Lower leg skin (tissue), 4 donors: ENCODE measurements around the gene NFAT5. TPM values are rescaled to one million over a fixed set of nuclear protein-coding genes. Genes with fewer than 3 reads are reported as not detected.

ENCODE experiments used
- DNase-seq, 2 donors: peaks; one replicate each; pipeline ENCODE4 v3.0.0-alpha.2; 2019; ENCODE audit warnings: low spot score in 2 of 2
- H3K4me3 ChIP-seq: fragments of 200-600 bp; sonication (generic); 2 replicates; pipeline ENCODE4 v1.5.1; 2017; ENCODE audit warnings: mild to moderate bottlenecking, low read depth; ENCODE audit not compliant: poor library complexity, severe bottlenecking
- POLR2A ChIP-seq, 2 donors: fragments of 450-650 bp; IDR thresholded peaks; one replicate each; pipeline ENCODE4 v1.6.1; 2016 to 2017; ENCODE audit warnings: antibody characterized with exemption in 2 of 2, mild to moderate bottlenecking in 1 of 2, moderate library complexity in 1 of 2
- WGBS, 2 donors: methylation state at CpG; one replicate each; pipeline ENCODE4 v1.1.5; 2018; 5-methylcytosine and 5-hydroxymethylcytosine counted together
- intact Hi-C: fragments of 100-400 bp; cut with DNase I; formaldehyde crosslinking; loops from one replicate; pipeline ENCODE4 v1.15.0; 2023; ENCODE audit warnings: low total_unique reads
- total RNA-seq, 4 donors: library from RNA; depleted of rRNA; stranded (reverse); fragments of >200 nt; gene quantifications; one replicate each; pipeline ENCODE4 v1.1.0, GENCODE V29; 2016
- TF ChIP-seq, protein P1 (sequence below), 3 donors: fragments of 450-650 bp; IDR thresholded peaks; one replicate each; pipeline ENCODE4 v1.5.1; 2016; ENCODE audit warnings: antibody characterized with exemption in 3 of 3, mild to moderate bottlenecking in 3 of 3, moderate library complexity in 2 of 3

The NFAT5 gene
- total RNA-seq, 4 donors from 2014 or later = 74.7 to 114 (median 88.6) TPM

DNA sequence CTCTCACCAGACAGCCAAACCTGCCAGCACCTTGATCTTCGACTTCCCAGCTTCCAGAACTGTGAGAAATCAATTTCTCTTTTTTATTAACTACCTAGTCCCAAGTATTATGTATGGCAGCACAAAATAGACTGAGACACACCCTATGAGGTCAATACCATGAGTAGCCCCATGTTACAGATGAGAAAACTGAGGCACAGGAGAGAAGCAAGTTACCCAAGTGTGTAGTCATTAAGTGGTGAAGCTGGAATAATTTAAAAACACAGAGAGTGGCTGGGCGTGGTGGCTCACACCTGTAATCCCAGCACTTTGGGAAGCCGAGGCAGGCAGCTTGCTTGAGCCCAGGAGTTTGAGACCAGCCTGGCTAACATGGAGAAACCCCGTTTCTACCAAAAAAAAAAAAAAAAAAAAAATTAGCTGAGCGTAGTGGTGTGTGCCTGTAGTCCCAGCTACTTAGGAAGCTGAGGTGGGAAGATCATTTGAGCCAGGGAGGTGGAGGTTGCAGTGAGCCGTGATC is 155.7 kb downstream of the NFAT5 start:
- 92 to 93% methylated on average over 6 of the region's 6 CpGs for WGBS, 2 donors

DNA sequence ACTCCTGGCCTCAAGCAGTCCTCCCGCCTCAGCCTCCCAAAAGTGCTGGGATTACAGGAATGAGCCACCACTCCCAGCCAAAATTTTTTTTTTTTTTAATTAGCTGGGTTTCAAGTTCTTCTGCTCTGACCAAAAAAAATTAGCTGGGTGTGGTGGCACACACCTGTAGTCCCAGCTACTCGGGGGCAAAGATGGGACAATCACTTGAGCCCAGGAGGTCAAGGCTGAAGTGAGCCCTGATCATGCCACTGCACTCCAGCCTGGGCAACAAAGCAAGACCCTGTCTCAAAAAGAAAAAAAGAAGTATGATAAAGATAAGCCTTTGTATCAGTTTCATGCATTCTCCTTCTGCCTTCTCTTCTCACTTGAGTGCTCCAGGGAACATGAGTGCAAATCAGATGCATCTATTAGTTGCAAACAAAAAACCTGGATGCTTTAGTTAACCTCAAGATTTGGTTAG is 158.7 kb downstream of the NFAT5 start:
- TF ChIP-seq, protein P1, sequence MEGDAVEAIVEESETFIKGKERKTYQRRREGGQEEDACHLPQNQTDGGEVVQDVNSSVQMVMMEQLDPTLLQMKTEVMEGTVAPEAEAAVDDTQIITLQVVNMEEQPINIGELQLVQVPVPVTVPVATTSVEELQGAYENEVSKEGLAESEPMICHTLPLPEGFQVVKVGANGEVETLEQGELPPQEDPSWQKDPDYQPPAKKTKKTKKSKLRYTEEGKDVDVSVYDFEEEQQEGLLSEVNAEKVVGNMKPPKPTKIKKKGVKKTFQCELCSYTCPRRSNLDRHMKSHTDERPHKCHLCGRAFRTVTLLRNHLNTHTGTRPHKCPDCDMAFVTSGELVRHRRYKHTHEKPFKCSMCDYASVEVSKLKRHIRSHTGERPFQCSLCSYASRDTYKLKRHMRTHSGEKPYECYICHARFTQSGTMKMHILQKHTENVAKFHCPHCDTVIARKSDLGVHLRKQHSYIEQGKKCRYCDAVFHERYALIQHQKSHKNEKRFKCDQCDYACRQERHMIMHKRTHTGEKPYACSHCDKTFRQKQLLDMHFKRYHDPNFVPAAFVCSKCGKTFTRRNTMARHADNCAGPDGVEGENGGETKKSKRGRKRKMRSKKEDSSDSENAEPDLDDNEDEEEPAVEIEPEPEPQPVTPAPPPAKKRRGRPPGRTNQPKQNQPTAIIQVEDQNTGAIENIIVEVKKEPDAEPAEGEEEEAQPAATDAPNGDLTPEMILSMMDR (IDR thresholded peaks at IDR 0.05) = no peak
- WGBS, 2 donors = 76 to 85% methylated on average over 2 of the region's 2 CpGs
- peak in 1 of 2 donors; percentile 61 for DNase-seq
- H3K4me3 ChIP-seq = no peak overlapping the region
- intact Hi-C loops = no loop called here

More for the DNA sequence above, 155.7 kb downstream of the NFAT5 start:
- H3K4me3 ChIP-seq = no peak overlapping the region
- TF ChIP-seq, protein P1 (IDR thresholded peaks at IDR 0.05) = no peak
- TF ChIP-seq POLR2A (IDR thresholded peaks at IDR 0.05) = no peak
- intact Hi-C loops = no loop called here
- peak in 1 of 2 donors; percentile 71 for DNase-seq

DNA sequence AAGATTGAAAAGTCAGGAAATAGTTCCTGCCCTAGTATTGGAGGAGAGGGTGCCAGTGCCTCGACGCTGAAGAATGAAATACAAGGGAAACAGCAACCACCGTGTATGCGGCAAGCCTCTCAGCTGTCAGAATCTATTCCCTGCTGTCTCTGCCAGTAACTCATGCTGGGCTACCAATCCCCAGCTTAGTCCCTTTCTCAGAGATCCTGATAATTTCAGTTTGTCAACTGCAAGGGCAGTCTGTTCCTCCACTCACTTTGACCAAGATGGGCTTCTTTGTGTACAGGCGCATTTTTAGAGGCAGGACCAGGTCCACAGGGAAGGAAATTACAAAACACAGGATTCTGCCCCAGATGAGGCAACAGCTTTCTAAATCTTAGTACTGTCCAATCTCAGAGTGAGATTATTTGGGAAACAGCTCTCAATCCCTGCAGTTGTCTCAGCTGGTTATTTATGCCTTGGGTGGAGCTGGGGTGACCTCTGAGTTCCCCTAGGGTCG is 159.3 kb downstream of the NFAT5 start:
- no peak for TF ChIP-seq POLR2A (IDR thresholded peaks at IDR 0.05)
- TF ChIP-seq, protein P1 (IDR thresholded peaks at IDR 0.05) = no peak
- peak in 1 of 2 donors; percentile 52 for DNase-seq
- 43 to 46% methylated on average over 6 of the region's 6 CpGs for WGBS, 2 donors
- H3K4me3 ChIP-seq = no peak overlapping the region
- intact Hi-C loops = no loop called here

DNA sequence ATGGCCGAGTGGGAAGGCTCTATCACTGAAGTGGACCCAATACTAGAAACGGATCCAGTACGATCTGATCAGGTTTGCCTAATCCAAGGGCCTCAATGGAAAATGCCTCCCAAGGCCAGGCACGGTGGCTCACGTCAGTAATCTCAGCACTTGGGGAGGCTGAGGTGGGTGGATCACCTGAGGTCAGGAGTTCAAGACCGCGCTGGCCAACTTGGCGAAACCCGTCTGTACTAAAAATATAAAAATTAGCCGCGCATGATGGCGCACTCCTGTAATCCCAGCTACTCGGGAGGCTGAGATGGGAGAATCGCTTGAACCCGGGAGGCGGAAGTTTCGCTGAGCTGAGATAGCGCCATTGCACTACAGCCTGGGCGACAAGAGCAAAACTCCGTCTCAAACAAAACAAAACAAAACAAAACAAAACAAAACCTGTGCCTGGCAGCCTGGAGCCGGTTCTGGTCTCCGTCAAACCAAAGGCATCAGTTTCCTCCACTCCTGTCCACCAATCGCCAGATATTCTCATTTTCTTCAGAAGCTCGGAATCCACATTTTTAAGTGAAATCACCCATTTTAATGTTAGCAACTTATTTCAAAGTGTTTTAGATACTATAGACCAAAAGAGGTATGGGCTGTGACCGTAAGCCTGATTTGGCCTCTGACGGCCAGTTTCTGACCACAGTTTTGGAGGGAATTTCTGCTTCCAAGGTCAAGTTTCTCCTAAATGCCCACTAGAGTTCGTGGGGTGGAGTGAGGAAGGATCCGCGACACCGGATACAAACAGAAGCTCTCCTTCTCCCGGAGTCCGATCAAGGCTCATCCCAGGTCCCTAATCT is 159.9 kb downstream of the NFAT5 start:
- intact Hi-C loops = no loop called here
- DNase-seq = peak in 1 of 2 donors; percentile 83
- peak overlapping the region; percentile 34 for H3K4me3 ChIP-seq
- 73 to 75% methylated on average over 32 of the region's 32 CpGs for WGBS, 2 donors
- TF ChIP-seq POLR2A (IDR thresholded peaks at IDR 0.05) = no peak
- TF ChIP-seq, protein P1 (IDR thresholded peaks at IDR 0.05) = no peak

DNA sequence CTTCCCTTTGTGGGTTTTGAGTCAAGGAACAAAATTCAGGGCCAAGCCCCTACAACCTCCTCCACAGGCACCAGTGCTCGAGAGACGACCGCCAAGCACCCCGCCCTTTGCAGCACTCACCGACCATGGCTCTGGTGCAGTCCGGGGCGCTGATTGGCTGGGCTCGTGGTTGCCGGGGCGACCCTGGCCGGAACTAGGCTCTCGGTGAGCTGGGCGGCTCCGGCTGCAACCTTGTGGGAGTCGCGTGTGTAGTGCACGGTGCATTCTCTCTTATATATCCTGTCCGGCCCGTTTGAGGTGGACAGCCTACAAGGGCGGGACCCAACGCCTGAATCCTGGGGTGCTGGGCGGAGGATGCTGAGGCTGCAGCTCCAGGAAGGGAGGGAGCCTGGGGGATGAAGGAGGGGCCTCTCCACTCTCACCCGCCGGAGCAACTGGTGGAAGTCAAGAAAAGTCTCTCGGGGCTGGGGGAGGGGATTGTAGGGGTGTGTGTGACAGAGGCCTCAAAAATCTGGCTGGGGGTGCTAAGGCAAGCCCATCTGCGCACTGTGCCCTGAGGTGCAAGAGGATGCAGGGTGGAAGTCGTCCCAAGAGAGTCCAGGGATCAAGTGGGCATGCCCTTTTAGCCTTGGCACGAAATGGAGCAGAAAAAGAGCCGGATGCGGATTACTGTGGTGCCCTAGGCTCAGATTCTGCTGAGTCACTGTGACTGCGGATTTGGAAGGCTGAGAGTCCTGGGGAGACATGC is 160.7 kb downstream of the NFAT5 start, which contains the start of gene NQO1:
Gene NQO1 (minus strand): TSS at position 248 of the 748 bp plus-strand sequence. CDS start 121 bp downstream, at position 127.
- intact Hi-C loops = no loop called here
- WGBS, 2 donors = 1 to 2% methylated on average over 28 to 31 of the region's 31 CpGs

More for the DNA sequence above, 160.7 kb downstream of the NFAT5 start, which contains the start of gene NQO1:
- TF ChIP-seq, protein P1 (IDR thresholded peaks at IDR 0.05) = no peak
- TF ChIP-seq POLR2A (IDR thresholded peaks at IDR 0.05) = no peak
- peak; percentile 83 to 98 for DNase-seq
- H3K4me3 ChIP-seq = peak within 1 kb of the TSS; percentile 34
